Memory B cell (primary cell): ENCODE results near the gene TUBB2B.
"Not testable (repeated sequence)": the region's sequence is repeated elsewhere in the genome, so short reads cannot be mapped to it uniquely, and the experiment has no call there.

Source experiments
- ATAC-seq: fragments of 150-1000 bp; cut with Tn5 transposase; 2 replicates; pipeline ENCODE4 v1.10.0; 2021; ENCODE audit warnings: low read depth, mild to moderate bottlenecking, moderate library complexity
- DNase-seq, 2 donors: peaks; one replicate each; pipeline ENCODE4 v3.0.0; 2022; ENCODE audit warnings: low spot score in 2 of 2
- H3K27ac Mint-ChIP-seq: one replicate; pipeline ENCODE4 v1.8.0; 2022; ENCODE audit warnings: mild to moderate bottlenecking, moderate library complexity, mixed read lengths
- H3K27me3 Mint-ChIP-seq: one replicate; pipeline ENCODE4 v1.8.0; 2022; ENCODE audit warnings: mixed read lengths
- H3K36me3 Mint-ChIP-seq: one replicate; pipeline ENCODE4 v1.8.0; 2022; ENCODE audit warnings: mild to moderate bottlenecking, mixed read lengths
- H3K4me1 Mint-ChIP-seq: one replicate; pipeline ENCODE4 v1.8.0; 2022; ENCODE audit warnings: mixed read lengths
- H3K4me3 Mint-ChIP-seq: one replicate; pipeline ENCODE4 v1.8.0; 2022; ENCODE audit warnings: mild to moderate bottlenecking, moderate library complexity, mixed read lengths
- H3K9me3 Mint-ChIP-seq: one replicate; pipeline ENCODE4 v1.8.0; 2022; ENCODE audit warnings: mixed read lengths

TUBB2B gene

GRCh38 chr6:3186974-3187382, 40.5 kb downstream of the TUBB2B start:
- Mint-ChIP-seq H3K27ac (no peak overlapping the region), H3K4me3 (no peak overlapping the region), H3K27me3 (peaks cover 5% of the 10 kb centered on the region), H3K9me3 (no peaks in the 10 kb centered on the region), H3K4me1 (no peaks in the 10 kb centered on the region), H3K36me3 (no peaks in the 10 kb centered on the region)
- DNase-seq (no peak), ATAC-seq (no peak)

- peaks cover 6% of the 10 kb centered on the region for H3K27me3 Mint-ChIP-seq
- H3K4me1 Mint-ChIP-seq = no peaks in the 10 kb centered on the region
- ATAC-seq (no peak), DNase-seq (no peak)
- no peaks in the 10 kb centered on the region for H3K36me3 Mint-ChIP-seq
- no peaks in the 10 kb centered on the region for H3K9me3 Mint-ChIP-seq
- H3K27ac Mint-ChIP-seq = no peak overlapping the region
- no peak overlapping the region for H3K4me3 Mint-ChIP-seq
Observed at GRCh38 chr6:3183066-3183465, 44.4 kb downstream of the TUBB2B start.

- Mint-ChIP-seq H3K4me1 (no peaks in the 10 kb centered on the region), H3K27me3 (peaks cover 4% of the 10 kb centered on the region), H3K36me3 (no peaks in the 10 kb centered on the region), H3K4me3 (no peak overlapping the region), H3K9me3 (no peaks in the 10 kb centered on the region), H3K27ac (no peak overlapping the region)
- ATAC-seq (no peak), DNase-seq (no peak)
Observed at GRCh38 chr6:3181105-3181504, 46.3 kb downstream of the TUBB2B start.

GRCh38 chr6:3179945-3180344, 47.5 kb downstream of the TUBB2B start:
- not testable (repeated sequence) for H3K9me3 Mint-ChIP-seq, H3K27ac Mint-ChIP-seq, H3K4me1 Mint-ChIP-seq, ATAC-seq, DNase-seq, H3K36me3 Mint-ChIP-seq, H3K27me3 Mint-ChIP-seq
- H3K4me3 Mint-ChIP-seq = peak overlapping the region; percentile 62

- not testable (repeated sequence) for H3K27me3 Mint-ChIP-seq, H3K4me1 Mint-ChIP-seq, H3K9me3 Mint-ChIP-seq, H3K27ac Mint-ChIP-seq, H3K4me3 Mint-ChIP-seq, DNase-seq, H3K36me3 Mint-ChIP-seq, ATAC-seq
Observed at GRCh38 chr6:3178666-3179065, 48.8 kb downstream of the TUBB2B start.

- no peaks in the 10 kb centered on the region for H3K4me1 Mint-ChIP-seq
- ATAC-seq (no peak), DNase-seq (no peak)
- no peak overlapping the region for H3K27ac Mint-ChIP-seq
- peaks cover 6% of the 10 kb centered on the region for H3K27me3 Mint-ChIP-seq
- no peaks in the 10 kb centered on the region for H3K9me3 Mint-ChIP-seq
- H3K36me3 Mint-ChIP-seq = no peaks in the 10 kb centered on the region
- no peak overlapping the region for H3K4me3 Mint-ChIP-seq
Observed at GRCh38 chr6:3176562-3177355, 50.7 kb downstream of the TUBB2B start.

GRCh38 chr6:3175715-3176402, 51.6 kb downstream of the TUBB2B start:
- Mint-ChIP-seq H3K4me1 (no peaks in the 10 kb centered on the region), H3K4me3 (no peak overlapping the region), H3K27me3 (peaks cover 6% of the 10 kb centered on the region), H3K36me3 (no peaks in the 10 kb centered on the region), H3K27ac (no peak overlapping the region), H3K9me3 (no peaks in the 10 kb centered on the region)
- ATAC-seq (no peak), DNase-seq (no peak)
